ENCODE measurements around the gene HAX1.

- TF ChIP-seq CTCF (IDR thresholded peaks at IDR 0.05; ENCODE audit: poor library complexity, severe bottlenecking) (no peak), MXI1 (conservative IDR thresholded peaks at IDR 0.05; ENCODE audit: poor library complexity, severe bottlenecking) (no peak), EZH2 (IDR thresholded peaks at IDR 0.05; ENCODE audit: borderline replicate concordance, insufficient read depth, low read length, poor library complexity, severe bottlenecking) (no peak), REST (IDR thresholded peaks at IDR 0.05; ENCODE audit: borderline replicate concordance) (no peak), POLR2AphosphoS5 (IDR thresholded peaks at IDR 0.05) (no peak), EP300 (conservative IDR thresholded peaks at IDR 0.05; ENCODE audit: poor library complexity, severe bottlenecking) (no peak)
Observed at GRCh38 chr1:154270833-154271232, 1.6 kb upstream of the HAX1 start.
